Gastroesophageal sphincter (tissue), 4 donors: Measurements from ENCODE around the gene DLX6. TPM values are rescaled to one million over a fixed set of nuclear protein-coding genes. Genes with fewer than 3 reads are reported as not detected.

Experiments used
- ATAC-seq: fragments of 150-250 bp; one replicate; pipeline ENCODE4 v1.9.1; 2016; ENCODE audit warnings: mild to moderate bottlenecking, moderate library complexity
- H3K27ac ChIP-seq, 4 donors: fragments of 200-600 bp; sonication (generic) in 3 of 4; 1 replicate in 3 of 4; 2 replicates in 1 of 4; pipeline ENCODE4 v1.5.1; 2016 to 2019
- H3K27me3 ChIP-seq: fragments of 200-600 bp; sonication (generic); one replicate; pipeline ENCODE4 v1.5.1; 2019
- H3K36me3 ChIP-seq, 2 donors: fragments of 200-600 bp; sonication (generic); one replicate each; pipeline ENCODE4 v1.5.1; 2019; ENCODE audit warnings: control low read depth in 1 of 2
- H3K4me1 ChIP-seq, 3 donors: fragments of 200-600 bp; sonication (generic); 1 replicate in 2 of 3; 2 replicates in 1 of 3; pipeline ENCODE4 v1.5.1; 2016 to 2019; ENCODE audit warnings: control low read depth in 2 of 3
- H3K4me3 ChIP-seq, 2 donors: fragments of 200-600 bp; sonication (generic); one replicate each; pipeline ENCODE4 v1.5.1; 2019; ENCODE audit warnings: mild to moderate bottlenecking in 1 of 2, moderate library complexity in 1 of 2
- H3K9me3 ChIP-seq, 3 donors: fragments of 200-600 bp; sonication (generic); one replicate each; pipeline ENCODE4 v1.5.1; 2017 to 2019; ENCODE audit warnings: control low read depth in 2 of 3
- EP300 ChIP-seq: sonication (generic); formaldehyde crosslinking; IDR thresholded peaks from one replicate; pipeline ENCODE4 v1.6.1; 2017; ENCODE audit warnings: antibody characterized with exemption, mild to moderate bottlenecking
- POLR2A ChIP-seq, 2 donors: fragments of 450-650 bp; IDR thresholded peaks; one replicate each; pipeline ENCODE4 v1.6.1; 2017; ENCODE audit warnings: antibody characterized with exemption in 2 of 2, mild to moderate bottlenecking in 2 of 2, moderate library complexity in 1 of 2
- POLR2AphosphoS5 ChIP-seq: sonication (generic); formaldehyde crosslinking; IDR thresholded peaks from one replicate; pipeline ENCODE4 v1.6.1; 2017; ENCODE audit warnings: antibody characterized with exemption
- WGBS, 2 donors: methylation state at CpG; one replicate each; pipeline ENCODE4 v1.1.5; 2018; ENCODE audit warnings: low coverage in 1 of 2; 5-methylcytosine and 5-hydroxymethylcytosine counted together
- total RNA-seq, 4 donors: library from RNA; depleted of rRNA; stranded (reverse); fragments of >200 nt; gene quantifications; one replicate each; pipeline ENCODE4 v1.1.0, GENCODE V29; 2016
- TF ChIP-seq, protein P1 (sequence below), 4 experiments: fragments of 200-600 bp in 2 of 4; fragments of 450-650 bp in 2 of 4; sonication (generic) in 1 of 4; IDR thresholded peaks; one replicate each; pipeline ENCODE4 v1.5.1; 2017 to 2019; ENCODE audit warnings: antibody characterized with exemption in 4 of 4, mild to moderate bottlenecking in 2 of 4, moderate library complexity in 2 of 4

Gene DLX6
- total RNA-seq, 4 donors from 2014 or later: 0.12 to 0.13 TPM; not detected in 2

DNA sequence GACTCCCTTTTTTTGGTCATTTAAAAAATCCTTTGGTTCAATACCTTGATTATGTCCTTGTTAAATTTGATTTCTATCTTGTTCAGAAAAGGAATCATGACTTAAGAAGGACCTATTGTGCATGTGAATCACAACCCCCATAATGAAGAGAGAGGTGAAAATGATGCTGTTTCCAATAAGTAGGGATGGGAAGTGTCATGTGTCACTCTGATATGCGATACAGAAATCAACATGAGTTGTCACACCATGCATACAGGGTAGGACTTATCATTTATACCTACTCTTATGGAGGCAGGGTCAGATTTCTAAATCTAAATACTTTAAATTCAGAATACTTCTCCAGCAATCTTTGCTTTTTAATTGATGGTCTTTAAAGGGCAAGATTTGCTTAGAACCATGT, 19.4 kb upstream of the DLX6 start:
- Histone ChIP-seq H3K4me1 (no peaks in the 10 kb centered on the region), H3K27ac (no peak overlapping the region), H3K4me3 (no peak overlapping the region), H3K36me3 (no peaks in the 10 kb centered on the region), H3K9me3 (no peaks in the 10 kb centered on the region), H3K27me3 (peaks cover 80% of the 10 kb centered on the region)
- 31 to 43% methylated on average over 1 of the region's 1 CpG for WGBS, 2 donors
- ATAC-seq: no peak
- TF ChIP-seq, protein P1, sequence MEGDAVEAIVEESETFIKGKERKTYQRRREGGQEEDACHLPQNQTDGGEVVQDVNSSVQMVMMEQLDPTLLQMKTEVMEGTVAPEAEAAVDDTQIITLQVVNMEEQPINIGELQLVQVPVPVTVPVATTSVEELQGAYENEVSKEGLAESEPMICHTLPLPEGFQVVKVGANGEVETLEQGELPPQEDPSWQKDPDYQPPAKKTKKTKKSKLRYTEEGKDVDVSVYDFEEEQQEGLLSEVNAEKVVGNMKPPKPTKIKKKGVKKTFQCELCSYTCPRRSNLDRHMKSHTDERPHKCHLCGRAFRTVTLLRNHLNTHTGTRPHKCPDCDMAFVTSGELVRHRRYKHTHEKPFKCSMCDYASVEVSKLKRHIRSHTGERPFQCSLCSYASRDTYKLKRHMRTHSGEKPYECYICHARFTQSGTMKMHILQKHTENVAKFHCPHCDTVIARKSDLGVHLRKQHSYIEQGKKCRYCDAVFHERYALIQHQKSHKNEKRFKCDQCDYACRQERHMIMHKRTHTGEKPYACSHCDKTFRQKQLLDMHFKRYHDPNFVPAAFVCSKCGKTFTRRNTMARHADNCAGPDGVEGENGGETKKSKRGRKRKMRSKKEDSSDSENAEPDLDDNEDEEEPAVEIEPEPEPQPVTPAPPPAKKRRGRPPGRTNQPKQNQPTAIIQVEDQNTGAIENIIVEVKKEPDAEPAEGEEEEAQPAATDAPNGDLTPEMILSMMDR (IDR thresholded peaks at IDR 0.05): no peak
- TF ChIP-seq EP300 (no peak), POLR2A (IDR thresholded peaks at IDR 0.05) (no peak), POLR2AphosphoS5 (no peak)

DNA sequence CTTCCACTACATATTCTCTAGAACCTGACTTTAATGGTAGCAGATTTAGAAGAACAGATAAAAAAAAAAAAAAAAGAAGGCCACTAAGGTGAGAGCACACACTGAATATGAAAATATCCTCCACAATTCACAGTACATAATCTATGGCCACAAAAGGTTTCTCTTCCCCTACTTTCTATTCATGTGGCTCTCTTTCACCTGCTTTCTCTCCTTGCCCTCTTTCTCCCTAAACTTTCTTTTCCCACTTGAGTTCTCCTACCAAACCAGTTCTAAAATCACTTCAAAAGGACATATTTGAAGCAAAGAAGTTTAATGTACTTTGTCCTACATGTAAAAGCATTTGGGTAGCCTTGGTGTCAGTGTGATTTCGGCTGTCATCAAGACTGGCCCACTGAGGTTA, 18.5 kb upstream of the DLX6 start:
- 31 to 75% methylated on average over 1 of the region's 1 CpG for WGBS, 2 donors
- Histone ChIP-seq H3K27me3 (peaks cover 84% of the 10 kb centered on the region), H3K4me1 (no peaks in the 10 kb centered on the region)

DNA sequence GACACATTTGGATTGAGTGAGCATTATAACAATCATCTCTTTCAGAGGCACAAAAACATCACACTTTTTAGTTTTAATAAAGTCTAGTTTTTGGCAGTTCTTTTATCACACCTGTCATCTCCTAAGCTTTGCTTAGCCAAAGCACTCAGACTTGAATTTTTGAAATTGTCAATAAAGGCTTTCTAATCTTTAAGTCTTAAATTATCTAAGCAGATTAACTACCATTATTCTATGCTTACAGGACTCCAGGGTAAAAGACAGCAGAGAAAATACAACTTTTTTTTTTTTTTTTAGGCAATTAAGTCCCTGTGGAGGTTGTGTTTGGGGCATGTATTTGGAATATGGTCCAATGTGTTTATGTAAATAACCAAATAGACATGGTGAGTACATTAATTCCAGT, 17.6 kb upstream of the DLX6 start:
- H3K9me3 ChIP-seq: peaks cover 0 to 5% (median 0%) of the 10 kb centered on the region in 3 donors

More for the DNA sequence above, 18.5 kb upstream of the DLX6 start:
- H3K27ac ChIP-seq: no peak overlapping the region
- no peak overlapping the region for H3K4me3 ChIP-seq
- H3K36me3 ChIP-seq: no peaks in the 10 kb centered on the region
- TF ChIP-seq, protein P1 (IDR thresholded peaks at IDR 0.05): no peak
- TF ChIP-seq POLR2AphosphoS5: no peak
- TF ChIP-seq EP300: no peak
- no peak for TF ChIP-seq POLR2A (IDR thresholded peaks at IDR 0.05)
- ATAC-seq: no peak
- H3K9me3 ChIP-seq: no peaks in the 10 kb centered on the region

DNA sequence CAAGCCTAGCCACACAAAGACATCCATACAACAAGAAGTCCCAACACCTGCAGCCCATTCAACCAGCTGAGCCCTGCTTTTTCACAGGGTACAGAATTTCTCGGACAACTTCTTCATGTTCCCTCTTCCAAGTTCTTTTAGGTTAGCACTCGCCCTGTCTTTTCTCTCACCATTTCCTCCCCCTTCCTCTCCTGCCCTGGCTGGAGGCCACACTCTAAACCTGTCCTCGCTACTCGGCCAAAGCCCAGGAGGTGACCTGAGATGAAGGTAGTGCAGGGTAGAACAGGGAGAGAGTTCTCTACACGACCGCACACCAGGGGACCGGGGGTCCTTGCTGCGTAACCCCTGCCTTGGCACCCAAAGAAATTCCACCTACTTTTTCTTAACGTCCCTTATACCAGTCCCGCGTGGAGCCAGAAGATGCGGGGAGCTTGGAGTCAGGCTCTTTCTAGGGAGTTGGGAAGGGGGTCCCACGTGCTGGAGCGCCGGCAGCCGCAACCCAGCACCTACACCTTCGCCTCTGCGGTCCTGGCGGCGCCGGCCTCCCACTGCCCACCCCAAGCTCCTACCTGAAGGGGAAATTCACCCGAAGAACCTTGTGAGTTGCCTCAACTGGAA, 16.0 kb upstream of the DLX6 start:
- H3K27me3 ChIP-seq: peaks cover 98% of the 10 kb centered on the region
- ATAC-seq: no peak
- 0 to 1% methylated on average over 2 to 8 of the region's 22 CpGs for WGBS, 2 donors

More for the DNA sequence above, 17.6 kb upstream of the DLX6 start:
- Histone ChIP-seq H3K27ac (no peak overlapping the region), H3K36me3 (no peaks in the 10 kb centered on the region), H3K4me3 (no peak overlapping the region), H3K27me3 (peaks cover 92% of the 10 kb centered on the region), H3K4me1 (peaks cover 0 to 8% (median 5%) of the 10 kb centered on the region in 3 donors)
- TF ChIP-seq EP300: no peak
- ATAC-seq: no peak

GRCh38 chr7:96989859-96990317, 15.5 kb upstream of the DLX6 start:
- Histone ChIP-seq H3K9me3 (peaks cover 0 to 10% (median 0%) of the 10 kb centered on the region in 3 donors), H3K27ac (no peak overlapping the region), H3K4me3 (no peak overlapping the region), H3K36me3 (no peaks in the 10 kb centered on the region), H3K27me3 (peaks cover 98% of the 10 kb centered on the region), H3K4me1 (peaks cover 0 to 13% (median 5%) of the 10 kb centered on the region in 3 donors)
- 5 to 13% methylated on average over 8 of the region's 8 CpGs for WGBS, 2 donors
- no peak for ATAC-seq
- TF ChIP-seq, protein P1 (IDR thresholded peaks at IDR 0.05): no peak
- TF ChIP-seq POLR2A (IDR thresholded peaks at IDR 0.05): no peak
- TF ChIP-seq POLR2AphosphoS5: no peak
- no peak for TF ChIP-seq EP300

More for the DNA sequence above, 16.0 kb upstream of the DLX6 start:
- no peak overlapping the region for H3K27ac ChIP-seq
- peaks cover 0 to 10% (median 0%) of the 10 kb centered on the region in 3 donors for H3K9me3 ChIP-seq
- H3K36me3 ChIP-seq: no peaks in the 10 kb centered on the region
- TF ChIP-seq POLR2A (IDR thresholded peaks at IDR 0.05) (no peak), EP300 (no peak), POLR2AphosphoS5 (no peak)
- TF ChIP-seq, protein P1 (IDR thresholded peaks at IDR 0.05): no peak
- H3K4me1 ChIP-seq: peaks cover 0 to 13% (median 5%) of the 10 kb centered on the region in 3 donors
- no peak overlapping the region for H3K4me3 ChIP-seq
